Neural cell (in vitro differentiated cells): ENCODE measurements around the gene SEMA6A.

Experiments
- CTCF ChIP-seq: fragments of 450-650 bp; IDR thresholded peaks from 2 replicates; pipeline ENCODE4 v1.5.1; 2014; ENCODE audit warnings: antibody characterized with exemption, mild to moderate bottlenecking, moderate library complexity; ENCODE audit not compliant: poor library complexity, severe bottlenecking
- EP300 ChIP-seq: fragments of 450-650 bp; conservative IDR thresholded peaks from 2 replicates; pipeline ENCODE4 v1.6.1; 2014; ENCODE audit warnings: antibody characterized with exemption, mild to moderate bottlenecking, moderate library complexity; ENCODE audit not compliant: poor library complexity, severe bottlenecking
- POLR2AphosphoS5 ChIP-seq: IDR thresholded peaks from 2 replicates; pipeline ENCODE4 v1.6.1; 2012
- SMC3 ChIP-seq: fragments of 450-650 bp; conservative IDR thresholded peaks from 2 replicates; pipeline ENCODE4 v1.6.1; 2014; ENCODE audit warnings: antibody characterized with exemption, mild to moderate bottlenecking, moderate library complexity; ENCODE audit not compliant: poor library complexity

- no peak for TF ChIP-seq CTCF
- no peak for TF ChIP-seq SMC3
- TF ChIP-seq POLR2AphosphoS5: no peak
- TF ChIP-seq EP300: no peak
Measured at GRCh38 chr5:116404792-116405191, 169.8 kb downstream of the SEMA6A start.
